Raji (cell line): ENCODE results near the gene SLC39A2.

Source experiments
- POLR2A ChIP-seq: IDR thresholded peaks from 2 replicates; pipeline ENCODE4 v1.6.1; 2011; ENCODE audit warnings: low read depth, low read length, control low read depth; ENCODE audit not compliant: insufficient read depth

Gene SLC39A2

GRCh38 chr14:21018286-21018685, 19.2 kb downstream of the SLC39A2 start:
- no peak for TF ChIP-seq POLR2A

GRCh38 chr14:21018781-21019180, 19.7 kb downstream of the SLC39A2 start:
- TF ChIP-seq POLR2A = no peak

- TF ChIP-seq POLR2A = no peak
Observed at GRCh38 chr14:21019366-21019765, 20.3 kb downstream of the SLC39A2 start.

- no peak for TF ChIP-seq POLR2A
Observed at GRCh38 chr14:21020977-21021545, 22.0 kb downstream of the SLC39A2 start.

- no peak for TF ChIP-seq POLR2A
Observed at GRCh38 chr14:21022686-21023085, 23.6 kb downstream of the SLC39A2 start.

- no peak for TF ChIP-seq POLR2A
Observed at GRCh38 chr14:21023174-21023573, 24.1 kb downstream of the SLC39A2 start.

- TF ChIP-seq POLR2A = no peak
Observed at GRCh38 chr14:21023817-21024584, 24.9 kb downstream of the SLC39A2 start.

GRCh38 chr14:21024585-21025370, 25.7 kb downstream of the SLC39A2 start, which contains the start of gene NDRG2:
Gene NDRG2 (minus strand): TSS chr14:21025061. CDS start chr14:21023315, 1,746 bp downstream.
- TF ChIP-seq POLR2A = no peak

- no peak for TF ChIP-seq POLR2A
Observed at GRCh38 chr14:21025371-21026273, 26.5 kb downstream of the SLC39A2 start.

- TF ChIP-seq POLR2A = no peak
Observed at GRCh38 chr14:21026274-21026987, 27.3 kb downstream of the SLC39A2 start.

GRCh38 chr14:21026988-21027315, 27.9 kb downstream of the SLC39A2 start:
- no peak for TF ChIP-seq POLR2A

- no peak for TF ChIP-seq POLR2A
Observed at GRCh38 chr14:21029917-21030316, 30.8 kb downstream of the SLC39A2 start, which contains the start of gene TPPP2. Gene TPPP2 (plus strand): TSS chr14:21030217. CDS start chr14:21030582, 365 bp downstream.

GRCh38 chr14:21030531-21030930, 31.4 kb downstream of the SLC39A2 start:
- TF ChIP-seq POLR2A = no peak

- no peak for TF ChIP-seq POLR2A
Observed at GRCh38 chr14:21032326-21033132, 33.4 kb downstream of the SLC39A2 start.

- TF ChIP-seq POLR2A = no peak
Observed at GRCh38 chr14:21033133-21033698, 34.1 kb downstream of the SLC39A2 start.
